Breast epithelium (tissue), 3 donors: Measurements from ENCODE around the gene ERO1B.

Experiments
- POLR2A ChIP-seq: fragments of 450-650 bp; IDR thresholded peaks from one replicate; pipeline ENCODE4 v1.6.1; 2016; ENCODE audit warnings: antibody characterized with exemption, mild to moderate bottlenecking, moderate library complexity
- TF ChIP-seq, protein P1 (sequence below), 3 donors: fragments of 450-650 bp; IDR thresholded peaks; one replicate each; pipeline ENCODE4 v1.5.1; 2016 to 2017; ENCODE audit warnings: antibody characterized with exemption in 3 of 3, mild to moderate bottlenecking in 3 of 3, moderate library complexity in 3 of 3

DNA sequence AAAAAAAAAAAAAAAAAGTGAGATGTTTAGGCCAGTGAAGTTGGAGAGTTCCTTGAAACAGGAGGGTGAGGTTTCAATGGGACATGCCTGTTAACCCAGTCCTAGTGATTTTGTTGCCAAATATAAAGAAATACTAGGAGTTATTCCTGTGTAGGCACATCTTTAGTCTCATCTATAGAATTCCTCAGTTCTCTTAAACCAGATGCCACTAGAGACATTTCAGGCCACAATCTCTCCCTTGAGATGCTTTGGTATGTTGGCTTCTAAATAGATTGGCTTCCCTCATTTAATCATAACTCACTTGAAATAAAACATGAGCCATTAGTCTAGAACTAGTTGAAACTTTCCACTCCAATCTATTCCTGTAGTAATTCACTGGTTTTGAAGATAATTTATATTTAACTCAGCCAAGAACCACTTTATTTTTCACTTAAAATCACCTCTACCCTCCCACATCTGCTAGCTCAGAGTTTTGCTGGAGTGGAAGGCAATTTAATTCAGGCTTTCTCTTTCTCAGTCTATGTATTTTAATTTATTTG, 109.6 kb downstream of the ERO1B start:
- TF ChIP-seq, protein P1, sequence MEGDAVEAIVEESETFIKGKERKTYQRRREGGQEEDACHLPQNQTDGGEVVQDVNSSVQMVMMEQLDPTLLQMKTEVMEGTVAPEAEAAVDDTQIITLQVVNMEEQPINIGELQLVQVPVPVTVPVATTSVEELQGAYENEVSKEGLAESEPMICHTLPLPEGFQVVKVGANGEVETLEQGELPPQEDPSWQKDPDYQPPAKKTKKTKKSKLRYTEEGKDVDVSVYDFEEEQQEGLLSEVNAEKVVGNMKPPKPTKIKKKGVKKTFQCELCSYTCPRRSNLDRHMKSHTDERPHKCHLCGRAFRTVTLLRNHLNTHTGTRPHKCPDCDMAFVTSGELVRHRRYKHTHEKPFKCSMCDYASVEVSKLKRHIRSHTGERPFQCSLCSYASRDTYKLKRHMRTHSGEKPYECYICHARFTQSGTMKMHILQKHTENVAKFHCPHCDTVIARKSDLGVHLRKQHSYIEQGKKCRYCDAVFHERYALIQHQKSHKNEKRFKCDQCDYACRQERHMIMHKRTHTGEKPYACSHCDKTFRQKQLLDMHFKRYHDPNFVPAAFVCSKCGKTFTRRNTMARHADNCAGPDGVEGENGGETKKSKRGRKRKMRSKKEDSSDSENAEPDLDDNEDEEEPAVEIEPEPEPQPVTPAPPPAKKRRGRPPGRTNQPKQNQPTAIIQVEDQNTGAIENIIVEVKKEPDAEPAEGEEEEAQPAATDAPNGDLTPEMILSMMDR (IDR thresholded peaks at IDR 0.05), result no peak
- no peak for TF ChIP-seq POLR2A
